PFSK-1 (cell line): Measurements from ENCODE around the gene TMEM154.

Source experiments
- FOXP2 ChIP-seq: optimal IDR thresholded peaks from 2 replicates; pipeline ENCODE3; 2011; ENCODE audit warnings: borderline replicate concordance, control low read depth, inconsistent platforms; ENCODE audit not compliant: insufficient read depth; ENCODE audit errors: extremely low read length, extremely low read depth
- POLR2AphosphoS5 ChIP-seq: IDR thresholded peaks from 2 replicates; pipeline ENCODE4 v1.6.1; 2012; ENCODE audit warnings: low read depth, mild to moderate bottlenecking, control low read depth, low read length, moderate library complexity
- REST ChIP-seq, 2 experiments: IDR thresholded peaks; 2 replicates each; pipeline versions ENCODE4 v1.6.1 to v1.8.0; 2011 to 2012; ENCODE audit warnings: low read depth in 2 of 2, low read length in 2 of 2, control low read depth in 1 of 2, inconsistent platforms in 1 of 2, mild to moderate bottlenecking in 1 of 2, moderate library complexity in 1 of 2; ENCODE audit not compliant: insufficient read depth in 1 of 2
- SIN3A ChIP-seq: IDR thresholded peaks from 2 replicates; pipeline ENCODE4 v1.6.1; 2012; ENCODE audit warnings: mild to moderate bottlenecking, low read length, moderate library complexity, borderline replicate concordance; ENCODE audit not compliant: insufficient read depth
- TAF1 ChIP-seq: IDR thresholded peaks from 2 replicates; pipeline ENCODE4 v1.6.1; 2012; ENCODE audit warnings: low read length, control low read depth, borderline replicate concordance; ENCODE audit not compliant: insufficient read depth

Gene TMEM154

GRCh38 chr4:152644130-152644529 lies 35.7 kb downstream of the TMEM154 start:
- TF ChIP-seq SIN3A (no peak), POLR2AphosphoS5 (no peak), TAF1 (no peak), FOXP2 (no peak), REST (IDR thresholded peaks at IDR 0.05; ENCODE audit: insufficient read depth in 1 of 2, low read depth in 2 of 2, low read length in 2 of 2) (no peak)

- TF ChIP-seq FOXP2 (no peak), POLR2AphosphoS5 (no peak), SIN3A (no peak), TAF1 (no peak), REST (IDR thresholded peaks at IDR 0.05; ENCODE audit: insufficient read depth in 1 of 2, low read depth in 2 of 2, low read length in 2 of 2) (no peak)
Observed at GRCh38 chr4:152643153-152644035, 36.4 kb downstream of the TMEM154 start.

GRCh38 chr4:152640058-152640921 lies 39.5 kb downstream of the TMEM154 start:
- TF ChIP-seq FOXP2: no peak
- TF ChIP-seq REST (IDR thresholded peaks at IDR 0.05; ENCODE audit: insufficient read depth in 1 of 2, low read depth in 2 of 2, low read length in 2 of 2): no peak
- TF ChIP-seq TAF1: no peak
- no peak for TF ChIP-seq POLR2AphosphoS5
- no peak for TF ChIP-seq SIN3A

- no peak for TF ChIP-seq FOXP2
- TF ChIP-seq POLR2AphosphoS5: no peak
Observed at GRCh38 chr4:152635851-152636250, 43.9 kb downstream of the TMEM154 start.

- TF ChIP-seq POLR2AphosphoS5 (no peak), FOXP2 (no peak), REST (IDR thresholded peaks at IDR 0.05; ENCODE audit: insufficient read depth in 1 of 2, low read depth in 2 of 2, low read length in 2 of 2) (no peak), SIN3A (no peak), TAF1 (no peak)
Observed at GRCh38 chr4:152634110-152634760, 45.6 kb downstream of the TMEM154 start.
